Breast epithelium (tissue), 4 donors: Measurements from ENCODE around the gene SYNGR3. TPM values are rescaled to one million over a fixed set of nuclear protein-coding genes. Genes with fewer than 3 reads are reported as not detected.
A peak's percentile ranks its signal among the peaks of the same experiment; 100 is the strongest.

Source experiments
- DNase-seq, 2 donors: peaks; one replicate each; pipeline ENCODE4 v3.0.0-alpha.2; 2019; ENCODE audit warnings: low spot score in 2 of 2
- H3K27ac ChIP-seq, 2 donors: fragments of 200-600 bp; sonication (generic) in 1 of 2; one replicate each; pipeline ENCODE4 v1.5.1; 2016 to 2019; ENCODE audit warnings: mild to moderate bottlenecking in 1 of 2
- H3K27me3 ChIP-seq, 2 donors: fragments of 200-600 bp; sonication (generic) in 1 of 2; one replicate each; pipeline versions ENCODE4 v1.5.1 to v1.6.0; 2017 to 2019; ENCODE audit warnings: control low read depth in 1 of 2, mild to moderate bottlenecking in 1 of 2
- H3K36me3 ChIP-seq: fragments of 200-600 bp; one replicate; pipeline ENCODE4 v1.5.1; 2019
- H3K4me1 ChIP-seq, 2 donors: fragments of 200-600 bp; sonication (generic); one replicate each; pipeline ENCODE4 v1.5.1; 2016 to 2019; ENCODE audit warnings: control low read depth in 1 of 2
- H3K4me3 ChIP-seq, 3 donors: fragments of 200-600 bp; sonication (generic); 1 replicate in 2 of 3; 2 replicates in 1 of 3; pipeline ENCODE4 v1.5.1; 2016 to 2019; ENCODE audit warnings: mild to moderate bottlenecking in 3 of 3, moderate library complexity in 2 of 3
- H3K9me3 ChIP-seq, 2 donors: fragments of 200-600 bp; sonication (generic) in 1 of 2; one replicate each; pipeline ENCODE4 v1.5.1; 2016 to 2019; ENCODE audit warnings: control low read depth in 1 of 2
- CTCF ChIP-seq, 3 donors: fragments of 450-650 bp; IDR thresholded peaks; one replicate each; pipeline ENCODE4 v1.5.1; 2016 to 2017; ENCODE audit warnings: antibody characterized with exemption in 3 of 3, mild to moderate bottlenecking in 3 of 3, moderate library complexity in 3 of 3
- POLR2A ChIP-seq: fragments of 450-650 bp; IDR thresholded peaks from one replicate; pipeline ENCODE4 v1.6.1; 2016; ENCODE audit warnings: antibody characterized with exemption, mild to moderate bottlenecking, moderate library complexity
- POLR2AphosphoS5 ChIP-seq, 3 donors: sonication (generic); formaldehyde crosslinking; IDR thresholded peaks; one replicate each; pipeline ENCODE4 v1.6.1; 2017; ENCODE audit warnings: antibody characterized with exemption in 3 of 3
- intact Hi-C: fragments of 100-400 bp; cut with DNase I; formaldehyde crosslinking; loops from one replicate; pipeline ENCODE4 v1.15.1; 2023; ENCODE audit warnings: low total_unique reads
- total RNA-seq, 3 donors: library from RNA; depleted of rRNA; stranded (reverse); fragments of >200 nt; gene quantifications; one replicate each; pipeline ENCODE4 v1.1.0, GENCODE V29; 2016

Gene SYNGR3
- total RNA-seq, 3 donors from 2014 or later = 0.44 to 2.0 (median 0.64) TPM

- Histone ChIP-seq H3K27me3 (no peaks in the 10 kb centered on the region), H3K4me1 (peaks cover 13 to 30% of the 10 kb centered on the region in 2 donors), H3K27ac (no peak overlapping the region), H3K4me3 (no peak overlapping the region), H3K36me3 (peaks cover 12% of the 10 kb centered on the region), H3K9me3 (no peaks in the 10 kb centered on the region)
- no peak for DNase-seq
- TF ChIP-seq CTCF (IDR thresholded peaks at IDR 0.05) (no peak), POLR2A (no peak), POLR2AphosphoS5 (IDR thresholded peaks at IDR 0.05) (no peak)
- intact Hi-C loops = loop anchor here (5.0 kb wide), 1 partner anchor 1799 kb away; no protein-coding TSS in a partner anchor
Measured at GRCh38 chr16:2006317-2006716, 16.5 kb downstream of the SYNGR3 start.

- DNase-seq = no peak
- H3K4me1 ChIP-seq = peaks cover 13 to 30% of the 10 kb centered on the region in 2 donors
- H3K36me3 ChIP-seq = peaks cover 4% of the 10 kb centered on the region
- H3K9me3 ChIP-seq = no peaks in the 10 kb centered on the region
- H3K27me3 ChIP-seq = no peaks in the 10 kb centered on the region
- intact Hi-C loops = loop anchor here (5.0 kb wide), 1 partner anchor 1800 kb away; no protein-coding TSS in a partner anchor
- H3K4me3 ChIP-seq = peak overlapping the region in 1 of 3 donors; percentile 87
- TF ChIP-seq POLR2AphosphoS5 (IDR thresholded peaks at IDR 0.05) (no peak), CTCF (IDR thresholded peaks at IDR 0.05) (no peak), POLR2A (no peak)
- H3K27ac ChIP-seq = peak overlapping the region; percentile 59 to 92
Measured at GRCh38 chr16:2007081-2007836, 17.5 kb downstream of the SYNGR3 start.

GRCh38 chr16:2008009-2008526 is 18.3 kb downstream of the SYNGR3 start:
- DNase-seq = peak in 1 of 2 donors; percentile 75
- Histone ChIP-seq H3K4me3 (peak overlapping the region; percentile 87 to 96 (median 87)), H3K36me3 (no peaks in the 10 kb centered on the region), H3K27ac (peak overlapping the region; percentile 59 to 92), H3K4me1 (peaks cover 13 to 30% of the 10 kb centered on the region in 2 donors), H3K9me3 (no peaks in the 10 kb centered on the region), H3K27me3 (no peaks in the 10 kb centered on the region)
- intact Hi-C loops = loop anchor here (5.0 kb wide), 1 partner anchor 1801 kb away; no protein-coding TSS in a partner anchor
- TF ChIP-seq POLR2AphosphoS5 (IDR thresholded peaks at IDR 0.05) (peak; percentile 26 to 55 (median 53)), POLR2A (no peak)

- H3K4me1 ChIP-seq = peaks cover 13 to 30% of the 10 kb centered on the region in 2 donors
- TF ChIP-seq CTCF (IDR thresholded peaks at IDR 0.05) = no peak
- no peaks in the 10 kb centered on the region for H3K36me3 ChIP-seq
- H3K27ac ChIP-seq = peak overlapping the region; percentile 92 to 97
- no peak for DNase-seq
- intact Hi-C loops = loop anchor here (5.0 kb wide), 1 partner anchor 1801 kb away; no protein-coding TSS in a partner anchor
- H3K9me3 ChIP-seq = no peaks in the 10 kb centered on the region
- peak overlapping the region; percentile 87 to 96 (median 87) for H3K4me3 ChIP-seq
- H3K27me3 ChIP-seq = no peaks in the 10 kb centered on the region
Measured at GRCh38 chr16:2008631-2009163, 18.9 kb downstream of the SYNGR3 start.

- no peaks in the 10 kb centered on the region for H3K36me3 ChIP-seq
- DNase-seq = no peak
- no peak for TF ChIP-seq CTCF (IDR thresholded peaks at IDR 0.05)
- TF ChIP-seq POLR2AphosphoS5 (IDR thresholded peaks at IDR 0.05) = no peak
- no peak for TF ChIP-seq POLR2A
- intact Hi-C loops = loop anchor here (5.0 kb wide), 1 partner anchor 1802 kb away; no protein-coding TSS in a partner anchor
- peak overlapping the region; percentile 92 to 97 for H3K27ac ChIP-seq
- no peaks in the 10 kb centered on the region for H3K27me3 ChIP-seq
- no peaks in the 10 kb centered on the region for H3K9me3 ChIP-seq
- peaks cover 11 to 26% of the 10 kb centered on the region in 2 donors for H3K4me1 ChIP-seq
- H3K4me3 ChIP-seq = peak overlapping the region; percentile 87 to 96 (median 87)
Measured at GRCh38 chr16:2009164-2009711, 19.5 kb downstream of the SYNGR3 start.
